ENCODE data around the gene FCRLA. TPM values are rescaled to one million over a fixed set of nuclear protein-coding genes. Genes with fewer than 3 reads are reported as not detected.

Gene FCRLA
- total RNA-seq, 1 experiment from 2014 or later, result 0.25 TPM

GRCh38 chr1:161728376-161729226, 21.6 kb downstream of the FCRLA start (continued):
- TF ChIP-seq REST (IDR thresholded peaks at IDR 0.05; ENCODE audit: low read depth), result no peak
- TF ChIP-seq FOSL1 (IDR thresholded peaks at IDR 0.05; ENCODE audit: low read depth), result no peak
- TF ChIP-seq, protein P1, sequence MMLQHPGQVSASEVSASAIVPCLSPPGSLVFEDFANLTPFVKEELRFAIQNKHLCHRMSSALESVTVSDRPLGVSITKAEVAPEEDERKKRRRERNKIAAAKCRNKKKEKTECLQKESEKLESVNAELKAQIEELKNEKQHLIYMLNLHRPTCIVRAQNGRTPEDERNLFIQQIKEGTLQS (IDR thresholded peaks at IDR 0.05), result no peak
- TF ChIP-seq ELF1 (IDR thresholded peaks at IDR 0.05; ENCODE audit: borderline replicate concordance, low read depth), result no peak
- no peak for TF ChIP-seq RAD21 (IDR thresholded peaks at IDR 0.05; ENCODE audit: low read depth)
- TF ChIP-seq TCF7L2 (IDR thresholded peaks at IDR 0.05; ENCODE audit: borderline replicate concordance, extremely low read depth, insufficient read depth, insufficient read length), result no peak
- no peak for TF ChIP-seq EZH2 (IDR thresholded peaks at IDR 0.05)
- no peak for TF ChIP-seq SIN3A (IDR thresholded peaks at IDR 0.05; ENCODE audit: low read depth)

GRCh38 chr1:161730050-161730564, 23.1 kb downstream of the FCRLA start:
- intact Hi-C loops (cut with micrococcal nuclease), result no loop called here
- ATAC-seq, result no peak
- no peak overlapping the region for H3K27ac ChIP-seq (ENCODE audit: low read depth, low read length)
- no peaks in the 10 kb centered on the region for H3K27me3 ChIP-seq (ENCODE audit: insufficient read depth, low read length)
- no peak for DNase-seq (ENCODE audit: low read depth, low spot score)
- peaks cover 24 to 82% of the 10 kb centered on the region in 2 experiments; a peak in 3 of 4 replicates for H3K4me1 ChIP-seq (ENCODE audit: control insufficient read depth in 1 of 2, insufficient read depth in 2 of 2, low read length in 2 of 2)
- ChIA-PET RAD21 (ENCODE audit: low non-redundant PET in 1 of 2, low total read pairs in 2 of 2, uncharacterized antibody in 2 of 2, unreplicated experiment in 2 of 2) (no interaction called here), CTCF (interaction anchor here (1.1 to 1.7 kb wide), 2 partner anchors 9 to 12 kb away, joined by 3 to 6 read pairs; no protein-coding TSS in a partner anchor), POLR2A (no interaction called here)
- H3K4me3 ChIP-seq (replicated peaks in 1 of 2; ENCODE audit: low read depth in 1 of 2, low read length in 2 of 2), result peak overlapping the region in 1 of 2 experiments; percentile 20; a peak in 2 of 4 replicates
- BruUV-seq (replicated peaks), result no TSS peak
- H3K9me3 ChIP-seq (ENCODE audit: control insufficient read depth in 1 of 2, insufficient read depth in 1 of 2, low read depth in 1 of 2, low read length in 2 of 2), result no peaks in the 10 kb centered on the region
- peak overlapping the region; percentile 97 for H2AFZ ChIP-seq (ENCODE audit: low read depth, low read length, poor library complexity, severe bottlenecking)
- no peaks in the 10 kb centered on the region for H3K9me2 ChIP-seq (ENCODE audit: insufficient read depth)
- H4K20me1 ChIP-seq (ENCODE audit: insufficient read depth), result no peaks in the 10 kb centered on the region
- no peak overlapping the region for H3K9ac ChIP-seq (ENCODE audit: low read length)
- H3K4me2 ChIP-seq (ENCODE audit: low read length), result peak overlapping the region; percentile 62
- no peaks in the 10 kb centered on the region; the same call in 1 of the 2 replicates for H3K79me2 ChIP-seq (ENCODE audit: insufficient read depth, low read length)
- H3K36me3 ChIP-seq (ENCODE audit: control insufficient read depth in 1 of 2, insufficient read depth in 2 of 2, low read length in 2 of 2), result no peaks in the 10 kb centered on the region
- TF ChIP-seq POLR2A (IDR thresholded peaks at IDR 0.05; ENCODE audit: borderline replicate concordance, extremely low read depth, insufficient read depth, insufficient read length), result no peak
- TF ChIP-seq ZBTB33 (IDR thresholded peaks at IDR 0.05; ENCODE audit: extremely low read depth, insufficient replicate concordance, low read length), result no peak
- TF ChIP-seq SP1 (IDR thresholded peaks at IDR 0.05; ENCODE audit: low read depth), result peak; percentile 71
- peak; percentile 80 for TF ChIP-seq JUND (IDR thresholded peaks at IDR 0.05)
- peak; percentile 90 for TF ChIP-seq FOSL1 (IDR thresholded peaks at IDR 0.05; ENCODE audit: low read depth)
- peak; percentile 17; the same call in 1 of the 2 replicates for TF ChIP-seq RAD21 (IDR thresholded peaks at IDR 0.05; ENCODE audit: low read depth)
- peak; percentile 9; the same call in 1 of the 2 replicates for TF ChIP-seq CBX3 (IDR thresholded peaks at IDR 0.05; ENCODE audit: low read depth)
- TF ChIP-seq EGR1 (IDR thresholded peaks at IDR 0.05; ENCODE audit: low read depth), result 0 out of 2 replicates have a peak, but pooled peaks have one; percentile 38
- peak; percentile 77 for TF ChIP-seq YY1 (IDR thresholded peaks at IDR 0.05; ENCODE audit: extremely low read depth, insufficient replicate concordance, low read depth, low read length)
- TF ChIP-seq SIN3A (IDR thresholded peaks at IDR 0.05; ENCODE audit: low read depth), result no peak
